ENCODE data around the gene SPOCK3. TPM values are rescaled to one million over a fixed set of nuclear protein-coding genes. Genes with fewer than 3 reads are reported as not detected.

Gene SPOCK3
- total RNA-seq, 4 donors from 2014 or later, result 0.16 to 0.58 (median 0.36) TPM; not detected in 1

DNA sequence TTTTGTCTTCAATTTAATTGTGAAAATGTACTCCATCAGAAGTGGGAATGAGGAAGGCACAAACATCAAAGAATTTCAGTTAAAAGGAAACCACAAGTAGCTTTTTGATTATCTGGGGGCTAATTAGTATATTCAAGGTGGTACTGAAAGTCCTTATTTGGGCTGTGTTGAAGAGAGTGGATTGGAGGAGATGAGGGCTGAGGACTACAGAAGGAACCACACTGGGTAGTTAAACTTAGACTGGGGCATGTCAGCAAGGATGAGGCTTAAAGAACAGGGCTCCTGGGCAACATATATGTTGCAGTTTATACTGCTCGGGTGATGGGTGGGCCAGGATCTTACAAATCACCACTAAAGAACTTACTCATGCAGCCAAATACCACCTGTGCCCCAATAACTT lies 346.8 kb downstream of the SPOCK3 start:
- ATAC-seq (no peak), DNase-seq (no peak)
- H3K36me3 ChIP-seq, result no peaks in the 10 kb centered on the region
- no peaks in the 10 kb centered on the region for H3K27me3 ChIP-seq
- H3K4me3 ChIP-seq, result no peak overlapping the region
- H3K9me3 ChIP-seq, result no peaks in the 10 kb centered on the region
- no peaks in the 10 kb centered on the region for H3K4me1 ChIP-seq
- in situ Hi-C loops (cut with MboI; ENCODE audit: low sequenced_read_pairs in 4 of 4), result no loop called here
- TF ChIP-seq POLR2A (IDR thresholded peaks at IDR 0.05), result no peak
- TF ChIP-seq, protein P1, sequence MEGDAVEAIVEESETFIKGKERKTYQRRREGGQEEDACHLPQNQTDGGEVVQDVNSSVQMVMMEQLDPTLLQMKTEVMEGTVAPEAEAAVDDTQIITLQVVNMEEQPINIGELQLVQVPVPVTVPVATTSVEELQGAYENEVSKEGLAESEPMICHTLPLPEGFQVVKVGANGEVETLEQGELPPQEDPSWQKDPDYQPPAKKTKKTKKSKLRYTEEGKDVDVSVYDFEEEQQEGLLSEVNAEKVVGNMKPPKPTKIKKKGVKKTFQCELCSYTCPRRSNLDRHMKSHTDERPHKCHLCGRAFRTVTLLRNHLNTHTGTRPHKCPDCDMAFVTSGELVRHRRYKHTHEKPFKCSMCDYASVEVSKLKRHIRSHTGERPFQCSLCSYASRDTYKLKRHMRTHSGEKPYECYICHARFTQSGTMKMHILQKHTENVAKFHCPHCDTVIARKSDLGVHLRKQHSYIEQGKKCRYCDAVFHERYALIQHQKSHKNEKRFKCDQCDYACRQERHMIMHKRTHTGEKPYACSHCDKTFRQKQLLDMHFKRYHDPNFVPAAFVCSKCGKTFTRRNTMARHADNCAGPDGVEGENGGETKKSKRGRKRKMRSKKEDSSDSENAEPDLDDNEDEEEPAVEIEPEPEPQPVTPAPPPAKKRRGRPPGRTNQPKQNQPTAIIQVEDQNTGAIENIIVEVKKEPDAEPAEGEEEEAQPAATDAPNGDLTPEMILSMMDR (IDR thresholded peaks at IDR 0.05 in 4 of 5, conservative IDR thresholded peaks at IDR 0.05 in 1 of 5), result no peak
- H3K27ac ChIP-seq, result no peak overlapping the region
- intact Hi-C loops (cut with DNase I; ENCODE audit: low total_unique reads), result no loop called here

DNA sequence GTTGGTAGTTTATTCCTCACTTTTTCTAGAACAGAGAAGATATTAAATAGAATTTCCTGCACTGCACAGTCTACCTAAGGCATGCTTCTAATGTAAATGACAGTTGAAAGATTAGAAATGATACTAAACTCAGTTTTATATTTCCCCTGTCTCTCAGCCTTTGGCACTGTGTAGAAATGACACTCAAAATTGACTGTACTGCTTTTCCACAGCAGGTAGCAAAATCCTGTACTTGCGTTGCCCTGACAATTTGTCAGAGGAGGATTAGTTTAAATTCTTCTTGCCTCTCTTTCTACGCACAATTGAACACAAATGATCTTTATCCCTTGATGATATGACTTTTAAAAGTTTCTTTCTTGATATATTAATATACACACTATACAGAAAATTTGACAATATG lies 347.6 kb downstream of the SPOCK3 start:
- no peaks in the 10 kb centered on the region for H3K9me3 ChIP-seq
- in situ Hi-C loops (cut with MboI; ENCODE audit: low sequenced_read_pairs in 4 of 4) (no loop called here), intact Hi-C loops (cut with DNase I; ENCODE audit: low total_unique reads) (no loop called here)

GRCh38 chr4:166882221-166882620 lies 352.1 kb downstream of the SPOCK3 start:
- TF ChIP-seq, protein P1 (IDR thresholded peaks at IDR 0.05 in 4 of 5, conservative IDR thresholded peaks at IDR 0.05 in 1 of 5), result no peak
- TF ChIP-seq POLR2A (IDR thresholded peaks at IDR 0.05), result no peak
- H3K27me3 ChIP-seq, result no peaks in the 10 kb centered on the region
- ATAC-seq (no peak), DNase-seq (no peak)
- in situ Hi-C loops (cut with MboI; ENCODE audit: low sequenced_read_pairs in 4 of 4), result no loop called here
- H3K4me1 ChIP-seq, result no peaks in the 10 kb centered on the region
- intact Hi-C loops (cut with DNase I; ENCODE audit: low total_unique reads), result no loop called here
- H3K36me3 ChIP-seq, result no peaks in the 10 kb centered on the region
- H3K4me3 ChIP-seq, result no peak overlapping the region
- no peaks in the 10 kb centered on the region for H3K9me3 ChIP-seq
- H3K27ac ChIP-seq, result no peak overlapping the region

More for the DNA sequence above, 347.6 kb downstream of the SPOCK3 start:
- no peak for ATAC-seq
- H3K4me3 ChIP-seq, result no peak overlapping the region
- no peaks in the 10 kb centered on the region for H3K4me1 ChIP-seq
- H3K27me3 ChIP-seq, result no peaks in the 10 kb centered on the region
- TF ChIP-seq, protein P1 (IDR thresholded peaks at IDR 0.05 in 4 of 5, conservative IDR thresholded peaks at IDR 0.05 in 1 of 5), result no peak
- no peak for TF ChIP-seq POLR2A (IDR thresholded peaks at IDR 0.05)
- no peaks in the 10 kb centered on the region for H3K36me3 ChIP-seq
- DNase-seq, result no peak
- H3K27ac ChIP-seq, result no peak overlapping the region

GRCh38 chr4:166875821-166876220 lies 358.5 kb downstream of the SPOCK3 start:
- no peaks in the 10 kb centered on the region for H3K36me3 ChIP-seq

More at GRCh38 chr4:166875821-166876220, 358.5 kb downstream of the SPOCK3 start:
- H3K4me1 ChIP-seq, result no peaks in the 10 kb centered on the region
- no peak for DNase-seq
- in situ Hi-C loops (cut with MboI; ENCODE audit: low sequenced_read_pairs in 4 of 4) (no loop called here), intact Hi-C loops (cut with DNase I; ENCODE audit: low total_unique reads) (no loop called here)
- H3K4me3 ChIP-seq, result no peak overlapping the region
- no peaks in the 10 kb centered on the region for H3K9me3 ChIP-seq
- no peak overlapping the region for H3K27ac ChIP-seq
- TF ChIP-seq, protein P1 (IDR thresholded peaks at IDR 0.05 in 4 of 5, conservative IDR thresholded peaks at IDR 0.05 in 1 of 5), result no peak
- no peak for TF ChIP-seq POLR2A (IDR thresholded peaks at IDR 0.05)
- no peaks in the 10 kb centered on the region for H3K27me3 ChIP-seq
- no peak for ATAC-seq
